ENCODE data around the gene EXOSC2. TPM values are rescaled to one million over a fixed set of nuclear protein-coding genes. Genes with fewer than 3 reads are reported as not detected.

EXOSC2 gene
- total and polyA plus RNA-seq, 2 experiments from 2014 or later = 37.6 to 77.7 TPM

GRCh38 chr9:130713286-130713960, 19.8 kb downstream of the EXOSC2 start:
- peaks cover 20% of the 10 kb centered on the region; the same call in 2 of the 3 replicates for H3K4me1 Mint-ChIP-seq
- Histone ChIP-seq H3K79me2 (replicated peaks; ENCODE audit: insufficient read depth) (peaks cover 50% of the 10 kb centered on the region), H3K27me3 (ENCODE audit: insufficient read depth) (no peaks in the 10 kb centered on the region), H4K20me1 (replicated peaks; ENCODE audit: insufficient read depth) (peaks cover 23% of the 10 kb centered on the region), H2AFZ (no peak overlapping the region), H3K4me2 (peak overlapping the region; percentile 92), H3K36me3 (ENCODE audit: insufficient read depth) (no peaks in the 10 kb centered on the region), H3K4me3 (peak overlapping the region; percentile 86), H3K9me2 (ENCODE audit: insufficient read depth) (no peaks in the 10 kb centered on the region), H3K4me1 (ENCODE audit: insufficient read depth) (peaks cover 21% of the 10 kb centered on the region), H3K27ac (ENCODE audit: low read depth) (peak overlapping the region; percentile 96), H3F3A (replicated peaks; ENCODE audit: low read depth) (peaks cover 5% of the 10 kb centered on the region; the same call in 1 of the 2 replicates)
- TF ChIP-seq ETS1 (IDR thresholded peaks at IDR 0.05) = no peak
- no peak for TF ChIP-seq ZNF331 (CRISPR knock-in tag; IDR thresholded peaks at IDR 0.05; ENCODE audit: low read depth)
- no peak for TF ChIP-seq STAT1 (IDR thresholded peaks at IDR 0.05; ENCODE audit: unreplicated experiment)
- peak in 1 of 2 experiments; percentile 37; a peak in 2 of 4 replicates for TF ChIP-seq CTCF (conservative IDR thresholded peaks at IDR 0.05; ENCODE audit: low read depth in 2 of 2)
- peak overlapping the region; percentile 92 for H3K4me3 Mint-ChIP-seq
- H3K36me3 Mint-ChIP-seq (ENCODE audit: low read depth) = no peaks in the 10 kb centered on the region
- ATAC-seq = peak; percentile 32
- no peaks in the 10 kb centered on the region; the same call in 2 of the 3 replicates for H3K9me3 Mint-ChIP-seq
- peaks cover 13% of the 10 kb centered on the region for H3K27me3 Mint-ChIP-seq (ENCODE audit: insufficient read depth, low read depth, poor library complexity)
- peak; percentile 65 for DNase-seq (ENCODE audit: low spot score)
- peak overlapping the region; percentile 75; the same call in 1 of the 2 replicates for H3K27ac Mint-ChIP-seq

GRCh38 chr9:130714586-130715110, 21.1 kb downstream of the EXOSC2 start:
- Histone ChIP-seq H3K9me2 (ENCODE audit: insufficient read depth) (no peaks in the 10 kb centered on the region), H3K79me2 (replicated peaks; ENCODE audit: insufficient read depth) (peaks cover 62% of the 10 kb centered on the region), H3K27me3 (ENCODE audit: insufficient read depth) (no peaks in the 10 kb centered on the region), H3K36me3 (ENCODE audit: insufficient read depth) (no peaks in the 10 kb centered on the region), H3K4me1 (ENCODE audit: insufficient read depth) (peaks cover 21% of the 10 kb centered on the region), H3K27ac (ENCODE audit: low read depth) (no peak overlapping the region), H3K4me3 (peak overlapping the region; percentile 86), H2AFZ (no peak overlapping the region), H4K20me1 (replicated peaks; ENCODE audit: insufficient read depth) (peaks cover 31% of the 10 kb centered on the region), H3F3A (replicated peaks; ENCODE audit: low read depth) (no peaks in the 10 kb centered on the region), H3K4me2 (peak overlapping the region; percentile 92)
- H3K4me3 Mint-ChIP-seq = peak overlapping the region; percentile 92
- no peaks in the 10 kb centered on the region; the same call in 2 of the 3 replicates for H3K9me3 Mint-ChIP-seq
- no peak overlapping the region for H3K27ac Mint-ChIP-seq
- no peak for DNase-seq (ENCODE audit: low spot score)
- no peak for ATAC-seq
- peaks cover 13% of the 10 kb centered on the region for H3K27me3 Mint-ChIP-seq (ENCODE audit: insufficient read depth, low read depth, poor library complexity)
- no peaks in the 10 kb centered on the region for H3K36me3 Mint-ChIP-seq (ENCODE audit: low read depth)
- peaks cover 20% of the 10 kb centered on the region; the same call in 2 of the 3 replicates for H3K4me1 Mint-ChIP-seq
- no peak for TF ChIP-seq REST (IDR thresholded peaks at IDR 0.05; ENCODE audit: unreplicated experiment)
- no peak for TF ChIP-seq NANOG (IDR thresholded peaks at IDR 0.05; ENCODE audit: borderline replicate concordance)
- TF ChIP-seq ZNF114 (CRISPR knock-in tag; IDR thresholded peaks at IDR 0.05) = no peak
- TF ChIP-seq ZNF331 (CRISPR knock-in tag; IDR thresholded peaks at IDR 0.05; ENCODE audit: low read depth) = no peak

Data from GM23338 (cell line).